ENCODE data around the gene PCID2.

Gene PCID2

DNA sequence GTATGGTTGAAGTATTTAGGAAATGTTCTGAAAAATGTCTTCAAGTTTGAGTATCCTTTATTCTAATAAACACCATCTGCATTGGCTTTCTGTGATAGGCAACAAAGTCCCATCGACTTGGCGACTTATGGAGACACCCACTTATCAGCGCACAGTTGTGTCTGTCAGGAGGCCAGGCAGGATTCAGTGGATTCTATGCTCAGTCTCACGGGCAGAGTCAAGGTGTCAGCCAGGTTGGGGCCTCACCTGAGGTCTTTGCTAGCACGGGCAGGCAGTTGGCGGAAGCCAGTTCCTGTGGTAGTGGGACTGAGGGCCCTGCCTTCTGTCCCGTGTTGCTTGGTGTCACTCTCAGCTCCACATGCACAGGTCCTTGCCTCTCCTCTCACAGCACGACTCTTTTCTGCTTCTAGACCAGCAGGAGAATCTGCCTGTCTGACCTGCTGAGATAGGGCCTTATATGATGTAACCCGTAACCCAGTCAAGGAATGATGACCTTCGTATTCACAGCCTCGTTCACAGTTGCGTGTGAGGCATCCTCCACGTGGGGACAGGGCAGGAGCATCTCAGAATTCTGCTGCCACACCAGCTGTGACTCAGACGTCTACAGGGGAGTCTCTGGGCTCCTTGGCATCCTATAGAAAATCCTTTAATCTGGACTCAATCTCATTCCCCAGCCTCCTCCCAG is 10.9 kb upstream of the PCID2 start:
- DNase-seq, result no peak

DNA sequence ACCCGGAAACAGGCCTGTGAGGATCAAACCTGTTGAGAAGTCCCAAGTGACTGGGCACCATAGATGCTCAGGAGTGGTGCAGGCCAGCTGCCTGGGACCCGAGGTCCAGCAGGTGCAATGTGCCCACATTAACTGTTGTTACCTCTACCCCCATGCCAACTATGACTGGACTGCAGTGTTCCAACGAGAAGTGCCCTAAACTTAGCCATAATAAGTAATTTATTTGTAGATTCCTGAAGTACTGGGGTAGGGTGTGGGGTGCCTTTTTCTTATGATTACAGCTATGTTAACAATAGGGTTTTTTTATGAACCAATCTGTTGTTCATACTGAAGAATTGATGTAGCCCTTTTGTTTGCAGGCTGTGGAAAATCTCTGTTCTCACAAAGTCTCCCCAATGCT is 10.1 kb upstream of the PCID2 start:
- DNase-seq, result no peak

DNA sequence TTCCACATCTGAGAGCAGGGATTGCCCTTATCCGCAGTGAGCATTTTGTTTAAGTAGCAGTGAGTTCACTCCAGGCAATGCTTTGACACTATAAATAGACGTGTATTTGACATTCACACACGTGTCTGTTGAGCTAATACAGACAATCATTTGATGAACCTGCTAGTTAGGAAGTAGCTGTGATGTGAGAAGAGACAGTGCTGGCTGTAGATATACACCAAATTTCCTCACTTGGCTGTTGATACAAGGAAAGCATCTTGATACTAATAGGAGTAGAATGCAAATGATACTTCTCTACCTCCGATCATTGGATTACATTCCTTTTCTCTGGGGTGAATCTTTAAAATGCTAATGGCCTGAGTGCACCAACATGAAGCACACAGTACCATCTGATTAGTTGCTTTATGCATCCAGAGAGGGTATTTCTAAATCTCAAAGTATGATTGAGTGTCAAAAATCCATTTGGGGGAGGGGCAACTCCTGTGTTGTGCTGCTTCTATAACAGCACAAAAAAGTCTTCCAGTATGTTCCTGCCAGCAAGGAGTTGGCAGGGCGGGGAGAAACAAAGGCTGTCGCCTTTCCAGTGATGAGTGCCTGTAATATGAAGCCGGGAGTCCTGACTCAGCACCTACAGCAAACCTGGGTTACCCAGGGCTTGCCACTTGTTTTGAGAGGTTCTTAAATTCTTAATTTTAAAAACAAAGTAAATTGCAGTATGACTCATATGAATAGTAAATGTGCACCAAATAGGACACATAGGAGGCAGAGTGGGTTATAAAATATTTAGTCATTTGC is 8.0 kb upstream of the PCID2 start:
- no peak for DNase-seq

DNA sequence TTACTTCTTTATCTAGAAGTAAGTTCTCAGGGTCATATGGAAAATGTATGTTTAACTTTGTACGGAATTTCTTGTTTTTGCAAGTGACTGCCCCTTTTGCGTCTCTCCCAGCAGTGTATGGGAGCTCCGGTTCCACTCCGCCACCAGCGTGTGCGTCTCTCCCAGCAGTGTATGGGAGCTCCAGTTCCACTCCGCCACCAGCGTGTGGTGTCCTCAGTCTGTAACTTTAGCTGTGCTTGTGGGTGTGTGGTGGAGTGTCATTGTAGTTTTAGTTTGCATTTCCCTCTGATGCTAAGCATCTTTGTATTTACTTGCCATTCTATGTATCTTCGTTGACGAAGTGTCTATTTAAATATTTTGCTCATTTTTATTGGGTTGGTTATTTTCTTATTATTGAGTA is 3.3 kb upstream of the PCID2 start:
- DNase-seq, result no peak

DNA sequence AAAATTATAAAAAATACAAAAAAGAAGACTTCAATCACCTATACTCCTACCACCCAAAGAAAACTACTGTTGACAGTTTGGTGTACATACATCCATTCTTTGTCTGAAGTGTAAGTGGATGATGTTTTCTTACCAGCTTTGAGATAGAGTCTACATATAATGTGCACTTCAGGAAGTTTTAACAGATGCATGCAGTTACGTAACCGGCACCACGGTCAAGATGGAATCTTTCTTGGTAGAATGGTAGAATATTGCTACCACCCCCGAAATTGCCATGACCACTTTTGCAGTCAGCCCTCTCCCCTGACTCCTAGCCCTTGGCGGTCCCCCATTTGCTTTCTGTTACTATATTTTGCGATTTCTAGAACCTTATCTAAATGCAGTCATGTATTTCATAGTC is 2.4 kb upstream of the PCID2 start:
- DNase-seq, result no peak

DNA sequence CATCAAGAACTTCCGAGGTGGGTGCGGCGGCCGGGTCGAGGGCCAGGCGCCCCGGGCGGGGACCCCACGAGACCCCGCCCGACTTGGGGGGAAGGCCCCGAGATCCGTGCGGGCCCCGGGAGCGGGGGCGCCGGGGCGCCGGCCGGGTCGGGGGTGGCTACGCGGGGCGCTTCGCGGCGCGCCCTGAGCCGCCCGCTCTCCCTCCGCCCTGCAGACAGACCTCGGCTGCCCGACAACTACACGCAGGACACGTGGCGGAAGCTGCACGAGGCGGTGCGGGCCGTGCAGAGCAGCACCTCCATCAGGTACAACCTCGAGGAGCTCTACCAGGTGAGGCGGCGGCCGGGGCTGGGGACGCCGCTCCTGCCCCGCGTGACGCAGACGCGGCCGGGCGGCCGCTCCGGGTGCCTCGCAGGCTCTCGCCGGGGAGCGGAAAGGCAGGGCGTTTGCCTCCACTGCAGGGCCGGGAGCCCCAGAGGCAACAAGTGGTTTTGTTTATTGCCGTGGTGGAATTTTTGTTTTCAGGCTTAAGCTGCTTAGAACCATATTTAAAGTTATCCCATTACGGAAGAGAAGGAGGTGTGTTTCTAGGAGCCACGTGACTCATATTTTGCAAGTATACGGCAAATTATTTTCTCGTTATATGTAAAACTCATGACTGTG is 1.4 kb upstream of the PCID2 start:
- peak; percentile 58 for DNase-seq

DNA sequence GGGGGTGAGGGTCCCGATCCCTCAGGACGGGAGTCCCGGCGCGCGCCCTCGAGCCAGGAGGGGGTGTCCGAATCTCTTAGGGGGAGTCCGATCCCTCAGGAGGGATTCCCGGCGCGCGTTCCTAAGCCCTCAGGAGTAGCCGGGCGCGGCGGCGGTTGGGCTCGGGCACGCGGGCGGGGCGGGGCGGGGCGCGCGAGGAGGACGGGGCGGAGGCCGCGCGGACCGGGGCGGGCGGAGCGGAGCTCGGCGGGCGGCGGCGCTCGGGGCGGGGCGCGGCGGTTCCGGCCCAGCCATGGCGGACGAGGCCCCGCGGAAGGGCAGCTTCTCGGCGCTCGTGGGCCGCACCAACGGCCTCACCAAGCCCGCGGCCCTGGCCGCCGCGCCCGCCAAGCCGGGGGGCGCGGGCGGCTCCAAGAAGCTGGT is 878 bp upstream of the PCID2 start, which contains the start of gene CUL4A:
Gene CUL4A, plus strand, starts transcription at position 278 of the 423 bp plus-strand sequence. Its CDS starts 15 bp downstream, at position 293.
- peak; percentile 85 for DNase-seq

DNA sequence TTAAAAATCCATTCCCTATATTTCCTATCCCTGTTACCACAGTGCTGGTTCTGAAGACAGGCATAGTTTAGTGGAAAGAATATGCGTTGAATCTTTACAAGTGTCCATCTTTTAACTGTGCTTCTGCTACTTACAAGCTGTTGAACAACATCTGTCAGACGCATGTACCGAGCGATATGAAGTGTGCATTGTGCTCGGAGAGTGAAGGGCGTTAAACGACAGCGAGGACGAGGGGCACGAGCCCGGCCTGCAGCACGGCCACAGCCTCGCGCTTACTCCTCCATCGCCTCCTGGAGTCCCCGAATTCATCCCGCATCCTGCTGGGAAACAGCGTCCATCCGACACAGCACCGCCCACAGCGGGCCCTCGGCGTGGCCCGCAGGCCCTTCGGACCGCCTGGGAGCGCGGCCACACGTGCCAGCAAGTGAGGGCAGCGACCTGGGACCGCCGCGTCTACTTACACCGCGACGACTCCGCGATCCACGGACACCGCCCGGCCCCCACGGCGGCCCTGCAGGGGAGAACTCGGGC is 514 bp downstream of the PCID2 start:
- peak; percentile 41 for DNase-seq

DNA sequence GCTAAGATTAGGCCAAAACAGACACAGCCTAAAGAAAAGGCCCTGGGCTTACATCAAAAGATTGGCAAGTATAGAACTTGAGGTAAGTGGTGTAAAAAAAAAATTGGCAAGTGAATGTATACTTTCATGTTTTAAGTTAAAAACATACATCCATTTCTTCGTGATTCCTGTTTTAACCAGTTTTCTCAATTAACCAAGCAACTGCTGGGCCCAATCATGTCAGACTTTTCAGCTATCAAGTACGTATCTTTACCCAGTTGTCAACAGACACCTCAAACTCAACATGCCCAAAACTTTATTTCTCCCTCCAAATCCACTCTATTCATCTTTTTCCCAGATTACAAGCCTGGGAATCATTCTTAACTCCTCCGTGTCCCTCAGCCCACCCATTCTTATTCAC is 1.0 kb downstream of the PCID2 start:
- no peak for DNase-seq

DNA sequence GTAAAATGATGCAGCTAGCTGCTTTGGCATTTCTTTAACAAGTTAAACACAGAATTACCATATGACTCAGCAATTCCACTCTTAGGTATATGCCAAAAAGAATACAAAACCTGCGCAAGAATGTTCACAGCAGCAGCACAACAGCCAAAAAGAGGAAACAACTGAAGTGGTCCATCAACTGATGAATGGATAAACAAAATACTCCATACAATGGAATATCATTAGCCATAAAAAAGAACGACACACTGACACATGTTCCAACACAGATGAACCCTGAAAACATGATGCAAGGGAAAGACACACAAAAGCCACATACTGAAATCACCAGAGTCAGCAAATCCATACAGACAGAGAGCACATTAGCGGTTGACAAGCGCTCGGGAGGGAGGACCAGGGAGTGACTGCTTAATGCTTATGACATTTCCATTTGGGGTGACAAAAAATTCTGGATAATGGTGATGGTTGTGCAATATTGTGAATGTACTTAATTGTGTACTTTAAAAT is 3.0 kb downstream of the PCID2 start:
- no peak for DNase-seq

DNA sequence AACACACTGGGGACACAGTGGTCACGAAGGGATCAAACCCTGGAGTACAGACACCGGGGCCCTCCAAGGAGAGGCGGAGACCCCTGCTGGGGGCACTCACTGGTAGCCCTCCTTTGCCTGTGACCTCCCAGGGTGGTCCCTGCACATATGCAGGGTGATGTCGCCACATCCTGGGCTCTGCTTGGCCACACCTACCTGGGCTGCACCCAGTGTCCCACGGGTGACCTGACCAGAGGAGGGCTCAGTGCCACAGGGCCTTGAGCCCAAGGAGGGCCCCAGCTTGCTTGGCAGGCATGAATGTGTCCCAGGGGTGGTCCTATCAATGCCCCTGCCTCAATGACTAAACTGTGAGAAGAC is 4.1 kb downstream of the PCID2 start:
- DNase-seq, result no peak

DNA sequence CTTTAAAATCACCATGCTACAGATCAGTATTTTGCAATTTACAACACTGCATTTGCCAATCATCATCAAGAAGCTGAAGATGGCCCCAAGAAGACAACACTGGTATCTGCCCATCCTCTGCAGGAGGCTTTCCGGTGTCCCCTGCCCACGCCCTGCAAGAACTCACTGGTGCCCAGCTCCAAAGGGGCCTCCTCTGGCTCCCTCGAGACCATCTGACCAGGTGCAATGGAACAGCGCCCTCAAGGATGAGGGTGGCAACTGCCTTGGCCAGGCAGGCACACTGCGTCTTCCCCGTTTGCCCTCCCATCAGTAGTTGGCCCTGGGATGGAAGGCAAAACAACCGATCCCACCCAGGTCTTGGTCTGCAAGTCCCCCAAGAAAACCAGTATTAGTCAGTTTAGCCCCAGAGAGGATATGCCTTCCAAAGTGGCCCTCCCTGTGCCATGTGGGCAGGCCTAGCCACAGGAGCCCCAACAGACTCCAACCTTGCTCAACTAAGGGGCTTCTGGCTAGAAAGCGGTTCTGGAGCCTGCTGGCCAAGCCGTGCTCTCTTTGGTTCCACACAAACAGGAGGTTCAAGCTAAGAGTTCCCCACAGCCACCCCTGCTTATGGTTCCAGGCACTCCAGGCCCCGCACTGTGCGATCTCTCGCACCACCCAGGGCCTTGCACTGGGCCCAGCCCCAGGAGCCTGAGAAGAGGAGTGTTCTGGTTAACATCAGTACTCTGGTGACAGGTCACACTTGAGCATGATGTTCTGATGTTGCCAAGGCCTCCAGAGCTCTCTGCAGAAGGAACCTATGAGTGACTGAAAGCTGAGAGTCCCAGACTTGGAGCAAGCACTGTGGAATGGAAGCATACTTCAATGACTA is 4.7 kb downstream of the PCID2 start:
- no peak for DNase-seq

DNA sequence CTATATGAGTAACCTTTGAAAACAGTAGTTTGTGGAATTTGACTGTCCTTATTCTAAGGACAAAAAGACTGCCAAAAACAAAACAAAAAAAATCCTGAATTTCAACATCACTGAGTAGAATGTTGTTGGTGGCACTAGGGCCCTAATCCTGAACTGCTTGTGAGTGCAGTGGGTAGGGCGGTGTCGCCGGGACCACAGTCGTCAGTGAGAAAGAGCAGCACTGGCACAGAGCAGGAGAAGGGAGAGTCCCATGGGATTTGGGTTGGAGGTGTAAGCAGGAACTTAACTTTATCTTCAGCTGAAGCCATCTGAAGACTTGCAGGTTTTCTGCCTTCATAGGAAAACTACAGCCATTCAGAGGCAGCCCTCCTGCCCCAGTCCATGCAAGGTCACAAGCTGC is 5.6 kb downstream of the PCID2 start:
- DNase-seq, result no peak

DNA sequence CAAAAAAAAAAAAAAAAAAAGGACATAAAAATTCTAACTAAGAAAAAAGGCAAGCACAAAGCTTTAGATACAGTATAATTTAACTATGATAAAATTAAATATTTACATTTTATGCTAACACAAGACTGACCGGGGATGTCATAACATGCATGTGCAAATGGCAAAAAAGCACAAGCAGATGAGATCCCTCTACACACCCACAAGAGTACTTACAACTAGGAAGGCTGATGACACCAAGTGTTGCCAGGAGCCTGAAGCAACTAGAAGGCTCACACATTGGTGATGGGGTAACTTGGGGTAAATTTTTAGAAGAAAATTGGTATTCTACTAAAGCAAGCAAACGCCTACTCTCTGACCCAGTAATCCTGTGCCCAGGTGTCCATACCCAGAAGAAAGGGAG is 6.7 kb downstream of the PCID2 start:
- no peak for DNase-seq

DNA sequence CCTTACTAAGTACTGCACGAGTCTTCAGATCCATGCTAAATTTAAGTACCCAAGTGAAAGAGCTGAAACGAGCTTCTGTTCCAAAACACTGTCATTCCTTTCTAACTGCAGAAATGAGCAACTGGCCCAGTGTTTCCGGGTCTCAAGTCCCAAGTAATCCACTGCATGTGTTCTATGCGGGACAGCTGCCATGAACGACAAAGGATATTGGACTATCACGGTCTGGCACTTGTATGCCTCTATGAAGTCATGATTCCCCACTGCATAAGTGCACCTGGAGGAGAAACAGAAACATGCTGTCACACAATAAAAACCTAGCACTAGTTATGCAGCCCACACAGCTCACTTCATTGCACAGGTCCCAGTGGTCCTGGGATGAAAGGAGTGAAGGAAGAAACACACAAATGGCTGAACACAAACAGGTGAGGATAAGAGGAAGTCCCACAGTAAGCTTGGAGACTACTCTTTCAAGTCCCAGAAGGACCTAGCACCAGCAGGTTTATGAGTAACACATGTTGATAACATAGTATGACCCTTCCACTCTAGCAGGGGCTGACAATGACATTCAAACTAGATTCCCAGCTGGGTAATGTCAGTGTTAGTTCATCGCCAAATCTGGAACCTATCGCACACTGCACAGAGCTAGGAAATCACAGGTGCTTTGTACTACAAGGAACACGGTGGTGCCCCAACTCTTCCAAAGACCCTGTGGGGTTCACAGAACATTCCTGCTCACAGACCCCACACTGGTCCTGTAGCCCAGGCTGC is 11.3 kb downstream of the PCID2 start:
- no peak for DNase-seq

DNA sequence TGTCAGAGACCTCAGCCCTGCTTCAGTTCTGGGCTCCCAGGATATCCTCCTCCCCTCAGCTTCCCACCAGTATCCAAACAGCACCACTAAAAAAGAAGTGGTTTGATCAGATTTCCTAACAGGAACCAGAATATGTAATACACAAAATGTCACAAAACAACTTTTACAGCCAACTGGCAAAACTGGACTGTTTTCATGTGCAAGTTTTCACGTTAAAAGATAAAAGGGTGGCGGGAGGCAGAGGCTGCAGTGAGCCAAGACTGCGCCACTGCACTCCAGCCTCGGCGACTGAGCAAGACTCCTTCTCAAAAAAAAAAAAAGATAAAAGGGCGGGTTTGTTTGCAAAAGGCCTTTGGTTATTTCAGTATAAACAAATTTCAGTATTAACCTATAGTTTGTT is 13.1 kb downstream of the PCID2 start:
- DNase-seq, result no peak

DNA sequence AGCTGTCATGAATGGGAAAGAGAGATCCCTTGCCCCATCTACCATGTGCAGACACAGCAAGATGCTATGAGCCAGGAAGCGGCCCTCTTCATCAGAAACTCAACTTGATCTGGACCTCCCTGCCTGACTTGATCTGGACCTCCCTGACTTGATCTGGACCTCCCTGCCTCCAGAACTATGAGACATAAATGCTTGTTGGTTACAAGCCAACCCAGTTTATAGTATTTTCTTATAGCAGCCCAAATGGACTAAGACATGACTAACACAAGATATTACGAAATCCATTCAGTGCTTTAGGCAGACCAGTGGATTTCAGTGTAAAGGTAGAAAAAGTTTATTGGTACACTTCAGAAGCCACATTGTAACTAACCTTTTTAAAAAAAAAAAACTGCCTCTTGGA is 15.6 kb downstream of the PCID2 start:
- no peak for DNase-seq

DNA sequence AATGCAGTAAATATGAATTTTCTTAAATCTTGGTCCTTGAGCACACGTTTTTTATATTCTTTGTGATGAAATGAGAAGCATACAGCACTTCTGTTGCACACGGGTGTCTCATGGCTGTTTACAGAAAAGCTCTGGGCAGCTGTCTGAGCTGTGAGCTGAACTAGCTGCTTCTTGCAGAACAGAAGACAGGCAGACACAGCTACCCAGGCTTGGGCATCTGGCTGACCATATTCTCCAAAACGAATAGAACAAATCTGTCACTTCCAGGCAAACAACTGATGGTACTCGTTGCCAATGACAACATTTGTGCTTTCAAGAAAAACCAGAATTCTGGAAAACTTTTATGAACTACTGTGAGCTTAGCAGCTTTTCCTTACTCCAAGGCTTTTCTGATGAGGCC is 16.2 kb downstream of the PCID2 start:
- DNase-seq, result no peak

DNA sequence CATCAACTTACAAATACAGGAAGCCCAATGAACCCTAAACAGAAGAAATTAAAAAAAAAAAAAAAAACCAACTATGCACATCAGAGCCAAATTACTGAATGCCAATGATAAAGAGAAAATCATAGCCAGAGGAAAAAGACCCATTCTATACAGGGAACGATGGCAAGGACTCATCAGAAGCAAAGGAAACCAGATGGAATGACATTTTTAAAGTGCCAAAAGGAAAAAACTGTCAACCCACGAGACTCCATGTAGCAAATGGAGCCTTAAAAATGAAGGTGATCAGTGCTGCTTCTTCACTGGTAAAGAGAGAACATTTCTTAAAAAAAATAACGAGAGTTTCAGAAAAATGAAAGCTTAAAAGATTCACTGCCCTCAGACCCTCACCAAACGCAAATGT is 18.3 kb downstream of the PCID2 start:
- DNase-seq, result no peak

DNA sequence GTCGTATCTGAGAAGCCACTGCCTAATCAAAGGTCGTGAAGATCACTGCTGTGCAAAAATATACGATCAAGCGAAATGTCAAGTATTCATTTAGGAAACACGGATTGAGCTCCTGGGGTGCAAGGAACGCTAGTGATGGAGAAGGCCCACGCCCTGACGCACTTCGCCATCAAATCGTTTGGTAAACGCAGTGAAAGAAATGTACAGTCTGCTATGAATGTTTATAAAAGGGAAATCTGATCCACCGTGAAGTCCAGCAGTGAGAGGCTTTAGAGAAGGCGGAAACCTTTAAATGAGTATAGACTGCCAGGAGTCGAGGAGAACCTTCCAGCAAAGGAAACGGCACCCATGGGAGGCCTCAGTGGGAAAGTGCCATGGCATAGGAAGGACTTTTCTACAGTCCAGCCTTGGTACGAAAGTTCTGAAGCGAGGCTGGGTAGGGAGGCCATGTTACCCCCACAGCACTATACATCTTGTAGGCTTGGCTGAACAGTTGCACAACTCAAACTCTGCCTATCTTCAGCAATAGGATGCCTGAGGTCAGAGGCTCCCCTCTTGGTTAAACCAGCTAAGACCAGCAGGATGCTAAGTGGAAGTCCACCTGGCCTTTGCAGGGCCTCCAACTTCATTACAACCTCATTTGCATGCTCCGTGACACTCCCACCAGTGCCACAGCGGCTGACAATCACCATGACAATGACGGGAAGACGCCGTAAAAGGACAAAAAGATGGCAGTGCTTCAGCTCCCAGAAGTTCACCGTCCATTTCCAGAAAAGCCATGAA is 20.4 kb downstream of the PCID2 start:
- no peak for DNase-seq

DNA sequence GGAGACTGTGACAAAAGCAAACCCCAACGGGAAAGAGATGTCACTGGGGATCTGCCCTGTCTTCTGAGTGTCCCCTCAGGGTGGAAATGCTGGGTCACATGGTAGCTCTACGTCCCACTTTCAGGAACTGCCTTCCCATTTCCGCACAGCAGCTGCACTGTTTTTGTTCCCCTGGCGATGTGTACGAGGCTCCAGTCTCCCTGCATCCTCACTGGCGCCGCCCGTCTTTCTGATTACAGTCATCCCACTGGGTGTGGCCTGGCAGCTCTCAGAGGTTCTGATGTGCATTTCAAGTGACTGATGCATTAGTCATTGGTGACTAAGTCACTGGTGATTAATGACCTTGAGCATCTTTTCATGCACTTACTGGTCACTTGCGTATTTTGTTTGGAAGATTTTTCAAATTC is 21.2 kb downstream of the PCID2 start:
- DNase-seq, result no peak

All from left hindlimb (tissue), 1 donor.